Fibroblast of villous mesenchyme (primary cell): ENCODE results near the gene TWIST2. TPM values are rescaled to one million over a fixed set of nuclear protein-coding genes. Genes with fewer than 3 reads are reported as not detected.

ENCODE experiments used
- DNase-seq: peaks from one replicate; pipeline ENCODE4 v3.0.0-alpha.2; 2010; ENCODE audit warnings: low read depth
- H3K4me3 ChIP-seq: 2 replicates; pipeline ENCODE4 v1.5.1; 2011; ENCODE audit warnings: low read depth, mild to moderate bottlenecking, low read length
- total RNA-seq: library from RNA; depleted of rRNA; stranded (reverse); fragments of >200 nt; gene quantifications from 2 replicates; pipeline ENCODE4 v1.2.3, GENCODE V29; 2012
- TF ChIP-seq, protein P1 (sequence below): IDR thresholded peaks from 2 replicates; pipeline ENCODE4 v1.5.1; 2012; ENCODE audit warnings: low read depth, mild to moderate bottlenecking, low read length; ENCODE audit not compliant: insufficient read depth

TWIST2 gene
- total RNA-seq, 1 donor: 58.7 TPM

DNA sequence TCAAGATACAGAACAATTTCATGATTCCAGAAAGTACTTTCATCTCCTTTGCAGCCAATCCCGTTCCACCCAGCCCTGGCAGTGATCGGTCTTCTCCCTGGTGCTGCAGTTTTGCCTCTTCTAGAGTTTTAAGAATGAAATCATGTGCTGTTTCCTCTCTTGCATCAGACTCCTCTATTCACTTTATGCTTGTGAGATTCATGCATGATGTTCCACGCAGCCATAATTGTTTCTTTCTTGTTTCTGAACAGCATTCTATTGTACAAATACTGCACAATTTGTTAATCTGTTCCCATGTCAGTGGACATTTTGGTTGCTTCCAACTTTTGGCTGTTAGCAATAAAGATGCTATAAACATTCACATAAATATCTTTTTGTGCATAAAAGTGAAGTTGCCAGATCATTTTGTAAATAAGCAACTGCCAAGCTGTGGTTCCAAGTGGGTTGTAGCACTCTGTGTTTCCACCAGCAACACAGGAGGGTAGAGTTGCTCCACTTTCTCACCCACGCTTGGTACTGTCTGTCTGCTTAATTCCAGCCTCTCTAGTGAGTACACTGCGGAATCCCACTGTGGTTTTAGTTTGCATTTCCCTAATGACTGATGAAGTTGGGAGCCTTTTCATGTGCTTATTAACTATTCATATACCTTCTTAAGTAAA lies 104.5 kb downstream of the TWIST2 start:
- H3K4me3 ChIP-seq: no peak overlapping the region
- DNase-seq: peak; percentile 40
- TF ChIP-seq, protein P1, sequence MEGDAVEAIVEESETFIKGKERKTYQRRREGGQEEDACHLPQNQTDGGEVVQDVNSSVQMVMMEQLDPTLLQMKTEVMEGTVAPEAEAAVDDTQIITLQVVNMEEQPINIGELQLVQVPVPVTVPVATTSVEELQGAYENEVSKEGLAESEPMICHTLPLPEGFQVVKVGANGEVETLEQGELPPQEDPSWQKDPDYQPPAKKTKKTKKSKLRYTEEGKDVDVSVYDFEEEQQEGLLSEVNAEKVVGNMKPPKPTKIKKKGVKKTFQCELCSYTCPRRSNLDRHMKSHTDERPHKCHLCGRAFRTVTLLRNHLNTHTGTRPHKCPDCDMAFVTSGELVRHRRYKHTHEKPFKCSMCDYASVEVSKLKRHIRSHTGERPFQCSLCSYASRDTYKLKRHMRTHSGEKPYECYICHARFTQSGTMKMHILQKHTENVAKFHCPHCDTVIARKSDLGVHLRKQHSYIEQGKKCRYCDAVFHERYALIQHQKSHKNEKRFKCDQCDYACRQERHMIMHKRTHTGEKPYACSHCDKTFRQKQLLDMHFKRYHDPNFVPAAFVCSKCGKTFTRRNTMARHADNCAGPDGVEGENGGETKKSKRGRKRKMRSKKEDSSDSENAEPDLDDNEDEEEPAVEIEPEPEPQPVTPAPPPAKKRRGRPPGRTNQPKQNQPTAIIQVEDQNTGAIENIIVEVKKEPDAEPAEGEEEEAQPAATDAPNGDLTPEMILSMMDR: no peak

DNA sequence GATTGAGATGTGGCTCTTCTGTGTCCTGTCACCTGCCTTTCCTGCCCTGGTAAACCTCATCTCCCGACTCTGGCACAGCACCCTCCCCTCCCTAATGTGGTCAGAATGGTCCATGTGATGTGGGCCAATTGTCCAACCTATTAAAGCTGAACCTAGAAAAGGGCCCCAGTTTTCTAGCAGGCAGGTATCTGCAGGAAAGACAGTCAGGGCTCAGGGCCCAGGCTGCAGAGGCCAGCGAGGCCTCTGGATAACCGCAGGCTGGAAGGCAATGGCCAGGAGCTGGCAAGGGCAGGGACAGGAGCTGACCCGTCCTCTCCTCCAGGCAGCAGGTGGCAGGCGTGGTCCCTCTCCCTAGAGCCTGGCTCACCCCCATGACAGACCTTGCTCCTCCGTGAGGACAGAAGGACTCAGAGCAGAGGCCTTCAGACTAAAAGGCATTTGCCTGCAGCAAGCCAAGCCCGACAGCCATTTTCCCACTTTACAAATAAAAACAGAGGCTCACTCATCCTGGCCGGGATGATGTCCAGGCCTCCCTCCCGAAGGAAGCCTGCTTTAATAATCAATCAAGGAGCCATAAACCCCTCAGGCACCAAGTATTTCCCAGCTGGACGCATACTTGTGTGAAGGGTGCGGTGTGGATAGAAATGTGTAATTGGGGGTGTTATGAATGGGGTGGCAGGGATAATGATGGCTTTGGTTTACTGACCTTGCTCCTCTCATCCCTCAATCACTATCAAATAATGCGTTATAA lies 107.1 kb downstream of the TWIST2 start:
- H3K4me3 ChIP-seq: no peak overlapping the region
- TF ChIP-seq, protein P1: peak; percentile 11
- peak; percentile 72 for DNase-seq

DNA sequence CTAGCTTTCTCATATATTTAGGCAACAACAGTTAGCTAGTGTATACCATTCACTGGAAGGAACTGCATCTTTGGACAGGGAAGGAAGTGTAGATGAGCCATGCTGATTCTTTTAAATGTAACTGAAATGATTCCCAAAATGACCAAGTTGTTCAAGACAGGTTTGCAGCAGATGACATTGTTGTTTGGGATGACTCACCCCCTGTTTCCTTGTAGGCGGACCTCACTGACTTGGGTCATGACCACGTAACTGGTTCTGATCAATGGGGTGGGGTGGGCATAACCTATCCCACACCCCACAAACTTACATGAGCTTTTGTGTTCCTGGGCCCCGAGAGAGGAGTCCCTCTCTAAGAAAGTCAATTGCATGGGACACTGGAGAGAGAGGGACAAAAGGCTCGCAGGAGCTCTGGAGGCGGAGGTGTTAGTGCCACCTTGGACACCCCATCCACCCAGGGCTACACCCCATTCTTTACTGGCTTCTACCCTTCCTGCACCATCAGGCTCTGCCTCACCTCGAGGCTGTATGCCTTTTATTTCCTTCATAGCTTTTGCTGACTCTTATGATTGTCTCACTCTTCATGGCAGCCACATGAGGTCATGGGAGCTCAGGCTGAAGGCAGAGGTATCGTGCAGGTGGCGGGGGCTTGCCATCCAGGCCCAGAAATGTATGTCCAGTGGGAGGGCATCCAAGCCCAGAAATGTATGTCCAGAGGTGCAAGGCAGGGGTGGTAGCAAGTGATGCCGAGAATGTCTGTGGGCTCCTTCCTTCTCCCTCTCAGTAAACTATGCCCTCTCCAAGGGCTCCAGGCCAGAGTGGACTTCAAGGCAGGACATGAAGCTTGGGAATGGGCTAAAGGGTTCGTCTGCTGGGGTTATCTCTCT lies 108.0 kb downstream of the TWIST2 start:
- no peak overlapping the region for H3K4me3 ChIP-seq
- TF ChIP-seq, protein P1: no peak
- peak; percentile 62 for DNase-seq

DNA sequence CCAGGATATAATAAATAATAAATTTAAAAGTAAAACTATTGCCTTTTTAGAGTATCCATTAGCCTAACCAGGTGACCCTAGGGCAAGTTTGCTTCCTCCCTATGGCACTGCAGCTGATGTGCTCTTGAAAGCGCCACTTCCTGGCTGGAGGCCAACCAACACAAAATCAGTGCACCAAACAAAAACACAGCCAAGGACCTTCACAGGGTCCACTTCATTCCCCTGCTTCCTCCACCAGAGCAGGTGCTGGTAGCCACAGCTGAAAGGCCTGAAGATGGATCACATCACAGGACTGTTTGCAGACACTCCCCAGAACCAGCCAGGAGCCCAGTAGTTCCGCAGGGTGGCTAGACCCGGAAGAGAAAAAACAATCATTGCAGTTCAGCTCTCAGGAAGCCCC lies 108.8 kb downstream of the TWIST2 start:
- TF ChIP-seq, protein P1: no peak
- no peak for DNase-seq
- no peak overlapping the region for H3K4me3 ChIP-seq
